A673 (cell line): ENCODE data around the gene NCEH1. TPM values are rescaled to one million over a fixed set of nuclear protein-coding genes. Genes with fewer than 3 reads are reported as not detected.

Experiments
- BruUV-seq: library from RNA; stranded (reverse); fragments of 400-500 nt; replicated peaks from 2 replicates; lab custom pipeline; 2021; lab: Mats Ljungman, UMichigan
- CTCF ChIA-PET: fragments of 300-600 bp; sonication (Branson Sonifier 250); formaldehyde crosslinking; loops from one replicate; lab custom pipeline; 2022; ENCODE audit warnings: antibody characterized with exemption; lab: Charles Lee
- POLR2A ChIA-PET: fragments of 300-600 bp; sonication (Branson Sonifier 250); formaldehyde crosslinking; loops from one replicate; lab custom pipeline; 2022; ENCODE audit warnings: antibody characterized with exemption; ENCODE audit not compliant: low non-redundant PET; lab: Charles Lee
- DNase-seq: peaks from one replicate; pipeline ENCODE4 v3.0.0-alpha.2; 2015; ENCODE audit warnings: low spot score
- H3K27ac ChIP-seq: fragments of 200-600 bp; sonication (generic); 2 replicates; pipeline ENCODE4 v1.5.1; 2016; ENCODE audit warnings: mixed run types, low read depth, mild to moderate bottlenecking, mixed read lengths, antibody characterized with exemption, low read length; ENCODE audit not compliant: poor library complexity, severe bottlenecking
- H3K27me3 ChIP-seq: fragments of 200-600 bp; sonication (generic); replicated peaks from 2 replicates; pipeline ENCODE4 v1.6.1; 2017; ENCODE audit warnings: mixed run types, low read depth, mild to moderate bottlenecking, mixed read lengths, antibody characterized with exemption, low read length; ENCODE audit not compliant: insufficient read depth, poor library complexity
- H3K36me3 ChIP-seq: fragments of 200-600 bp; sonication (generic); 2 replicates; pipeline ENCODE4 v1.6.1; 2016; ENCODE audit warnings: mixed run types, mild to moderate bottlenecking, mixed read lengths, antibody characterized with exemption, low read length; ENCODE audit not compliant: insufficient read depth, poor library complexity, severe bottlenecking
- H3K4me1 ChIP-seq: fragments of 200-600 bp; sonication (generic); 2 replicates; pipeline ENCODE4 v1.6.1; 2017; ENCODE audit warnings: mixed run types, mild to moderate bottlenecking, mixed read lengths, antibody characterized with exemption, low read length; ENCODE audit not compliant: insufficient read depth, poor library complexity, severe bottlenecking
- H3K4me3 ChIP-seq: fragments of 200-600 bp; sonication (generic); 2 replicates; pipeline ENCODE4 v1.5.1; 2016; ENCODE audit warnings: low read depth, mixed run types, mild to moderate bottlenecking, mixed read lengths, low read length; ENCODE audit not compliant: poor library complexity, severe bottlenecking
- H3K9me3 ChIP-seq: fragments of 200-600 bp; sonication (generic); 2 replicates; pipeline ENCODE4 v1.6.1; 2016; ENCODE audit warnings: mixed run types, low read depth, mild to moderate bottlenecking, mixed read lengths, antibody characterized with exemption, low read length; ENCODE audit not compliant: poor library complexity, severe bottlenecking
- CTCF ChIP-seq: fragments of 300-800, 200-600 bp; sonication (generic); conservative IDR thresholded peaks from 2 replicates; pipeline ENCODE4 v1.5.1; 2017; ENCODE audit warnings: low read depth, mild to moderate bottlenecking, antibody characterized with exemption, low read length, moderate library complexity, mixed read lengths
- EZH2 ChIP-seq: fragments of 200-600 bp; sonication (generic); IDR thresholded peaks from 2 replicates; pipeline ENCODE4 v1.6.1; 2017; ENCODE audit warnings: borderline replicate concordance, low read depth, mild to moderate bottlenecking, mixed read lengths, antibody characterized with exemption, low read length; ENCODE audit not compliant: poor library complexity, severe bottlenecking
- intact Hi-C: fragments of 100-400 bp; cut with micrococcal nuclease; formaldehyde crosslinking; loops from one replicate; pipeline ENCODE4 v1.10.0; 2022; ENCODE audit not compliant: unreplicated experiment
- total RNA-seq: library from RNA; stranded (reverse); gene quantifications from 2 replicates; pipeline ENCODE4 v1.2.3, GENCODE V29; 2021

NCEH1 gene
- total RNA-seq, 1 experiment from 2014 or later = 3.5 TPM

DNA sequence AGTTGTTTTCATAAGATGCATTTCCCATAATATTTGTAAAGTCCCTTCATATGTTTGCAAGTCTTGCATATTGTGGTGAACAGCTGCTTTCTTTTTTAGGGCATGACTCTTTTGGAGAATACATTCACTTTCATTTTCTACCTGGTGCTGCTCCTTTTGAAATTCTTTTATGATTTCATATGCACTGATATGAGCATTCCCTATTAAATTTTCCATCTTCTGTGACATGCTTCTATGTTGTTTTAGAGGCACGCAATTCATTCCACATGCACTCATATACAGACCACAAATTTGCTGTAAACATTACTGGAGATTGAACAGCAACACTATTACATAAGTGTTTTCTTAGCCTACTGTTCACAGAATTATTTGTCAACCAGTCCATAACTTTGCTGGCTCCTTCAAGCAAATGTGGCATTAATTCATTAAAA, 94.8 kb downstream of the NCEH1 start:
- no peak overlapping the region for H3K4me3 ChIP-seq
- DNase-seq = no peak
- CTCF ChIA-PET = interaction anchor here (1.6 kb wide), 1 partner anchor 155 kb away, joined by 3 read pairs; no protein-coding TSS in a partner anchor
- H3K4me1 ChIP-seq = no peaks in the 10 kb centered on the region
- intact Hi-C loops = no loop called here
- no peak overlapping the region for H3K27ac ChIP-seq
- BruUV-seq = no TSS peak
- H3K36me3 ChIP-seq = no peaks in the 10 kb centered on the region
- H3K9me3 ChIP-seq = no peaks in the 10 kb centered on the region
- TF ChIP-seq EZH2 (no peak), CTCF (no peak)
- no peaks in the 10 kb centered on the region for H3K27me3 ChIP-seq
- POLR2A ChIA-PET = no interaction called here

GRCh38 chr3:172615296-172615695, 95.6 kb downstream of the NCEH1 start:
- no peaks in the 10 kb centered on the region for H3K27me3 ChIP-seq
- no TSS peak for BruUV-seq
- H3K4me3 ChIP-seq = no peak overlapping the region
- CTCF ChIA-PET = no interaction called here
- no peaks in the 10 kb centered on the region for H3K36me3 ChIP-seq
- intact Hi-C loops = no loop called here
- H3K4me1 ChIP-seq = no peaks in the 10 kb centered on the region
- POLR2A ChIA-PET = no interaction called here
- H3K9me3 ChIP-seq = no peaks in the 10 kb centered on the region
- H3K27ac ChIP-seq = no peak overlapping the region
- no peak for TF ChIP-seq EZH2
- TF ChIP-seq CTCF = no peak
- DNase-seq = no peak

DNA sequence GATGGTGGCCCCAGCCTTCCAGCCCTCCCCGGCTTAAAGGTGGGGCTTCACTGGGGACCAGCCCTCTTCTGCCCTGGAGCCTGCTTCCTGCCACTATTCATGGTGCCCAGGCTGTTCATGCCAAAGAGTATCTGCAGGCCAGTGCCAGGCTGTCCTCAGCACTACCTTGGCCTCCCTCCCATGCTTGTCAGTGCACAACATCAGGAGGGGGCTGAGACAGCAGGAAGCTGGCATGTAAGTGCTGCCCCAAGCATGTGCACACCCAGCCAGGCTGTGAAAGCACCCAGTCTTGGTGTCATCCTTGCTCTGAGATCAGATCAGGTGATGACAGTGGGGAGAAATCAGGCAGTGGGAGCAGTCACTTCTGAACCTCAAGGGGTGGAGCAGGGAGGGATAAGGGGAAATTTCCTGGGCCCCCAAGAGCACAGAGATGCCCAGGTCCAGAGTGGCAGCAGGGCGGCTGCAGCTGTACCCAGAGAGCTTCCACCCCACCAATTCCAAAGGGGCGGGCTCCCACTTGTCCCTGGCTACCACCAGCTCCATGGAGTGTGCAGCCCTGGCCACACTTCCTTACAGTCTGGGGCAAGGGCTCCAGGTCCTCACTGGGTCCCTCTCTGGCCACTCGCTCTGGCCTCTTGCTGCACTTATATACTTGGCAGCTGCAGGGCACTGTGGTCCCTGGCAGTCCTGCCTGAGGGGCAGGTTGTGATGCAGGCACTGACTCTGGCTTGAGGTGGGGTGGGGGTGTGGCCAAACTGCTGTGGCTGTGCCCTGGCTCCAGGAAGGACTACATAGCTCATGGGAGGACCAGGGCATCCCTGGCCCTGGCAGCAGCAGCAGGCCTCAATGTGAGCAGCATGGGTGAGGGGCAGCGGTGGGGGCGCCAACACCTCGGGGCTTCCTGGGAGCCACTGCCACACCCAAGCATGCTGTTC, 96.3 kb downstream of the NCEH1 start:
- POLR2A ChIA-PET = no interaction called here
- Histone ChIP-seq H3K4me3 (no peak overlapping the region), H3K36me3 (no peaks in the 10 kb centered on the region), H3K9me3 (no peaks in the 10 kb centered on the region), H3K27me3 (no peaks in the 10 kb centered on the region), H3K4me1 (no peaks in the 10 kb centered on the region), H3K27ac (no peak overlapping the region)
- CTCF ChIA-PET = no interaction called here
- BruUV-seq = no TSS peak
- no peak for DNase-seq
- intact Hi-C loops = no loop called here
- no peak for TF ChIP-seq CTCF
- TF ChIP-seq EZH2 = no peak
